Panc1 (cell line): ENCODE data around the gene TMEM170B. TPM values are rescaled to one million over a fixed set of nuclear protein-coding genes. Genes with fewer than 3 reads are reported as not detected.
A peak's percentile ranks its signal among the peaks of the same experiment; 100 is the strongest.

Experiments used
- ATAC-seq: fragments of 200-7000 bp; cut with Tn5 transposase; 2 replicates; pipeline ENCODE4 v1.9.1; 2020; ENCODE audit warnings: mild to moderate bottlenecking, moderate library complexity
- BruUV-seq: library from RNA; stranded (reverse); fragments of 400-500 nt; replicated peaks from 2 replicates; lab custom pipeline; 2021; lab: Mats Ljungman, UMichigan
- CTCF ChIA-PET: fragments of 300-600 bp; sonication (Branson Sonifier 250); formaldehyde crosslinking; loops from one replicate; lab custom pipeline; 2022; ENCODE audit warnings: antibody characterized with exemption; lab: Charles Lee
- POLR2A ChIA-PET: fragments of 300-600 bp; sonication (Branson Sonifier 250); formaldehyde crosslinking; loops from one replicate; lab custom pipeline; 2022; ENCODE audit warnings: antibody characterized with exemption; lab: Charles Lee
- DNase-seq: peaks from one replicate; pipeline ENCODE4 v3.0.0-alpha.2; 2010; ENCODE audit warnings: low read depth, low spot score
- H3K27ac ChIP-seq: 2 replicates; pipeline ENCODE4 v1.5.1; 2011; ENCODE audit warnings: mild to moderate bottlenecking, low read length, inconsistent platforms
- H3K27me3 ChIP-seq: fragments of 200-500 bp; sonication (Bioruptor generic); 2 replicates; pipeline ENCODE4 v1.6.0; 2014; ENCODE audit warnings: low read length, inconsistent platforms; ENCODE audit not compliant: control insufficient read depth, insufficient read depth
- H3K36me3 ChIP-seq: fragments of 200-500 bp; sonication (Bioruptor generic); 2 replicates; pipeline ENCODE4 v1.5.1; 2014; ENCODE audit warnings: inconsistent platforms, mild to moderate bottlenecking, low read length, moderate library complexity; ENCODE audit not compliant: control insufficient read depth, insufficient read depth
- H3K4me1 ChIP-seq: 2 replicates; pipeline ENCODE4 v1.5.1; 2011; ENCODE audit warnings: inconsistent platforms, mild to moderate bottlenecking, low read length, moderate library complexity; ENCODE audit not compliant: control insufficient read depth, insufficient read depth
- H3K4me3 ChIP-seq, 2 experiments: 2 replicates each; pipeline ENCODE4 v1.5.1; 2011 to 2012; ENCODE audit warnings: low read depth in 2 of 2, low read length in 2 of 2, mild to moderate bottlenecking in 2 of 2, inconsistent platforms in 1 of 2, moderate library complexity in 1 of 2
- H3K9me3 ChIP-seq: fragments of 200-500 bp; sonication (Bioruptor generic); 2 replicates; pipeline ENCODE4 v1.5.1; 2014; ENCODE audit warnings: low read depth, mild to moderate bottlenecking, inconsistent platforms, low read length, moderate library complexity; ENCODE audit not compliant: control insufficient read depth, insufficient read depth
- CTCF ChIP-seq: fragments of 450-650 bp; IDR thresholded peaks from 2 replicates; pipeline ENCODE4 v1.5.1; 2017; ENCODE audit warnings: mild to moderate bottlenecking
- POLR2AphosphoS5 ChIP-seq: IDR thresholded peaks from 2 replicates; pipeline ENCODE4 v1.6.1; 2012; ENCODE audit warnings: mild to moderate bottlenecking, low read depth, low read length, moderate library complexity
- SIN3A ChIP-seq: IDR thresholded peaks from 2 replicates; pipeline ENCODE4 v1.6.1; 2012; ENCODE audit warnings: low read depth, mild to moderate bottlenecking, low read length, moderate library complexity, borderline replicate concordance; ENCODE audit not compliant: insufficient read depth
- TCF7L2 ChIP-seq: IDR thresholded peaks from 2 replicates; pipeline ENCODE4 v1.6.1; 2011; ENCODE audit warnings: mild to moderate bottlenecking, low read depth, low read length, inconsistent platforms
- in situ Hi-C: cut with HindIII; loops from 2 replicates; pipeline ENCODE4 v1.10.0; 2016; ENCODE audit warnings: low sequenced_read_pairs, low pct_unique_long_range_greater_than_20kb
- intact Hi-C: fragments of 100-400 bp; cut with micrococcal nuclease; formaldehyde crosslinking; loops from one replicate; pipeline ENCODE4 v1.10.0; 2022; ENCODE audit not compliant: unreplicated experiment
- total RNA-seq: library from RNA; stranded (reverse); gene quantifications from one replicate; pipeline ENCODE4 v1.2.1, GENCODE V29; 2021; ENCODE audit not compliant: unreplicated experiment
- TF ChIP-seq, protein P1 (sequence below), 2 experiments: IDR thresholded peaks; 2 replicates each; pipeline ENCODE4 v1.6.1; 2011 to 2012; ENCODE audit warnings: low read depth in 2 of 2, control low read depth in 1 of 2, low read length in 1 of 2, mild to moderate bottlenecking in 1 of 2, moderate library complexity in 1 of 2; ENCODE audit not compliant: insufficient read depth in 1 of 2

The TMEM170B gene
- total RNA-seq, 1 experiment from 2014 or later, result 1.3 TPM

DNA sequence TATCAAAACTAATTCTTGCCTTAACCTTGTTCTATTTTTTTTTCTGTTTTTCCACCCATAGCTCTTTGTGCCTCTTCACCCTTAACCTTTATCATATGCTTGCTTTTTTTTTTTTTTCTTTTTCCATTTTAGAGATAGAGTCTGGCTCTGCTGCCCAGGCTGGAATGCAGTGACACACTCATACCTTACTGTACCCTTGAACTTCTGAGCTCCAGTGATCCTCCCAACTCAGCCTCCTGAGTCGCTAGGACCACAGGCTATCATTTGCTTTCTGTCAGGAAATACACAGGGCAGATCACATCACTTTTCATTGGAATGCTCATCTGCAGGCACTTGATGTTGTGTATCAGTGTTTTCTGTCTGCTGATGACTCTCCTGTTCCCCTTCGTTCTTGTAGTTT is 33.5 kb downstream of the TMEM170B start:
- H3K9me3 ChIP-seq, result no peaks in the 10 kb centered on the region
- ATAC-seq (no peak), DNase-seq (no peak)
- no peak overlapping the region for H3K27ac ChIP-seq
- intact Hi-C loops (no loop called here), in situ Hi-C loops (no loop called here)
- H3K27me3 ChIP-seq, result peaks cover 2% of the 10 kb centered on the region; the same call in 1 of the 2 replicates
- BruUV-seq, result no TSS peak
- ChIA-PET CTCF (no interaction called here), POLR2A (no interaction called here)
- no peaks in the 10 kb centered on the region for H3K4me1 ChIP-seq
- no peak overlapping the region for H3K4me3 ChIP-seq
- TF ChIP-seq TCF7L2 (no peak), SIN3A (no peak), CTCF (no peak), POLR2AphosphoS5 (no peak)
- TF ChIP-seq, protein P1, sequence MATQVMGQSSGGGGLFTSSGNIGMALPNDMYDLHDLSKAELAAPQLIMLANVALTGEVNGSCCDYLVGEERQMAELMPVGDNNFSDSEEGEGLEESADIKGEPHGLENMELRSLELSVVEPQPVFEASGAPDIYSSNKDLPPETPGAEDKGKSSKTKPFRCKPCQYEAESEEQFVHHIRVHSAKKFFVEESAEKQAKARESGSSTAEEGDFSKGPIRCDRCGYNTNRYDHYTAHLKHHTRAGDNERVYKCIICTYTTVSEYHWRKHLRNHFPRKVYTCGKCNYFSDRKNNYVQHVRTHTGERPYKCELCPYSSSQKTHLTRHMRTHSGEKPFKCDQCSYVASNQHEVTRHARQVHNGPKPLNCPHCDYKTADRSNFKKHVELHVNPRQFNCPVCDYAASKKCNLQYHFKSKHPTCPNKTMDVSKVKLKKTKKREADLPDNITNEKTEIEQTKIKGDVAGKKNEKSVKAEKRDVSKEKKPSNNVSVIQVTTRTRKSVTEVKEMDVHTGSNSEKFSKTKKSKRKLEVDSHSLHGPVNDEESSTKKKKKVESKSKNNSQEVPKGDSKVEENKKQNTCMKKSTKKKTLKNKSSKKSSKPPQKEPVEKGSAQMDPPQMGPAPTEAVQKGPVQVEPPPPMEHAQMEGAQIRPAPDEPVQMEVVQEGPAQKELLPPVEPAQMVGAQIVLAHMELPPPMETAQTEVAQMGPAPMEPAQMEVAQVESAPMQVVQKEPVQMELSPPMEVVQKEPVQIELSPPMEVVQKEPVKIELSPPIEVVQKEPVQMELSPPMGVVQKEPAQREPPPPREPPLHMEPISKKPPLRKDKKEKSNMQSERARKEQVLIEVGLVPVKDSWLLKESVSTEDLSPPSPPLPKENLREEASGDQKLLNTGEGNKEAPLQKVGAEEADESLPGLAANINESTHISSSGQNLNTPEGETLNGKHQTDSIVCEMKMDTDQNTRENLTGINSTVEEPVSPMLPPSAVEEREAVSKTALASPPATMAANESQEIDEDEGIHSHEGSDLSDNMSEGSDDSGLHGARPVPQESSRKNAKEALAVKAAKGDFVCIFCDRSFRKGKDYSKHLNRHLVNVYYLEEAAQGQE (IDR thresholded peaks at IDR 0.05; ENCODE audit: insufficient read depth in 1 of 2, low read depth in 2 of 2, low read length in 1 of 2), result no peak
- H3K36me3 ChIP-seq, result no peaks in the 10 kb centered on the region

- ChIA-PET POLR2A (no interaction called here), CTCF (interaction anchor here (0.5 to 1.2 kb wide), 6 partner anchors 35 to 1097 kb away, joined by 3 to 6 read pairs (median 4); no protein-coding TSS in a partner anchor)
- H3K27me3 ChIP-seq, result no peaks in the 10 kb centered on the region
- no peaks in the 10 kb centered on the region for H3K9me3 ChIP-seq
- intact Hi-C loops (loop anchor here (2.0 to 5.0 kb wide), 2 partner anchors 79 to 433 kb away; no protein-coding TSS in a partner anchor), in situ Hi-C loops (no loop called here)
- H3K4me3 ChIP-seq, result 0 out of 4 replicates have a peak overlapping the region, but pooled peaks of 1 of the 2 experiments have one; percentile 0
- ATAC-seq, result peak; percentile 100
- H3K36me3 ChIP-seq, result no peaks in the 10 kb centered on the region
- DNase-seq, result peak; percentile 82
- no peaks in the 10 kb centered on the region for H3K4me1 ChIP-seq
- TF ChIP-seq CTCF, result peak; percentile 94
- TF ChIP-seq SIN3A, result no peak
- no peak for TF ChIP-seq TCF7L2
- TF ChIP-seq, protein P1 (IDR thresholded peaks at IDR 0.05; ENCODE audit: insufficient read depth in 1 of 2, low read depth in 2 of 2, low read length in 1 of 2), result no peak
- no TSS peak for BruUV-seq
- H3K27ac ChIP-seq, result no peak overlapping the region
Measured at GRCh38 chr6:11575408-11576033, 38.0 kb downstream of the TMEM170B start.
